Fibroblast of gingiva (primary cell): Measurements from ENCODE around the gene OTX2.

Experiments
- DNase-seq: peaks from one replicate; pipeline ENCODE4 v3.0.0-alpha.2; 2011; ENCODE audit warnings: low read depth

OTX2 gene

GRCh38 chr14:56810147-56810719 is at the start of gene OTX2:
TSS of gene OTX2 (minus strand) at chr14:56810479. CDS start at chr14:56805456, 5,023 bp downstream.
- DNase-seq = no peak

GRCh38 chr14:56858422-56858821 is 48.1 kb upstream of the OTX2 start:
- no peak for DNase-seq

DNA sequence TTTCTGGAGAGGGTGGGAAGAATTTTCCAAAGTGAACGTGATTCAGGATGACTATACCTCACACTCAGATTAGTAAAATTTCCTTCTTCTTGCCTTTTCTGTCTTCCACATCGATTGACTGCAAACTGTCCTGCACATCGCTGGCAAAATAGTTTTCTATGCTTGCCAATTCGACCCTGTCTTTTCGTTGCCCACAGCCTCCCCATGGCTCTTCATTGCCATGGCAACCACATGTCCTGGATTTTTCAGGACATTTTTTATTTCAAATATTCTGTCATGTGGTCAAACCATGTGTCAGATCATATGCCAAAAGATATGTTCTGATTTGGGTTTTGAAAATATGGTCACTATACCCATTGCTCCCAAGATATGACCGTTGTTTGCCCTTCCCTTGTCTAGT is 46.9 kb upstream of the OTX2 start:
- DNase-seq = no peak

DNA sequence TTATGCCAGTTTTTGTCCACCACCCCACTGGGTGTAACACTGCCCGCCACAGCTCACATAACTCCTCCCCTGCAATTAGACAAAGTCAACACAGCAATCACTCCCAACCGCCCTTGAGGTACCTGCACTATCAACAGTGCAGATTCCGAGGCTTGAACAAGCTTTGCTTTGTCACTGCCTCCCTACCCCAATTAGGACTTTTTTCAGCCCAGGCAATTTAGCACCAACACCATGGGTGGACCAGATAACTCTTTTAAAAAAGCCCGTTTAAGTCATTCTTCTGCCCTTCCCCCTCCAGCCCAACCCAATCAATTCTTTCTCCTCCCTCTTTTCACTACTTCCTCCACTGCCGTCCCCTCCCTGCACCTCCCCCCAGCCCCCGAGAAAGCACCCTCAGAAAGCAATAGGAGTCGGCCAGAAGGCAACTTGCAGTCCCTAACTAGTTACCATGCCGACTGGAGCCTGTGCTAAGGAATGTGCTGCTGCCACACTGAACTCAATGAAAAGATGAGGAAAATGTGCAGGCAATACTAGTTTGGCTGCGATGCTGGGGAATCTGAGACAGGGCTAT is 45.7 kb upstream of the OTX2 start:
- no peak for DNase-seq

GRCh38 chr14:56854325-56854724 is 44.0 kb upstream of the OTX2 start:
- no peak for DNase-seq

GRCh38 chr14:56846970-56847930 is 37.0 kb upstream of the OTX2 start:
- no peak for DNase-seq

- DNase-seq = no peak
Observed at GRCh38 chr14:56844406-56845002, 34.2 kb upstream of the OTX2 start.

- no peak for DNase-seq
Observed at GRCh38 chr14:56841611-56842010, 31.3 kb upstream of the OTX2 start.

- no peak for DNase-seq
Observed at GRCh38 chr14:56840221-56840620, 29.9 kb upstream of the OTX2 start.

DNA sequence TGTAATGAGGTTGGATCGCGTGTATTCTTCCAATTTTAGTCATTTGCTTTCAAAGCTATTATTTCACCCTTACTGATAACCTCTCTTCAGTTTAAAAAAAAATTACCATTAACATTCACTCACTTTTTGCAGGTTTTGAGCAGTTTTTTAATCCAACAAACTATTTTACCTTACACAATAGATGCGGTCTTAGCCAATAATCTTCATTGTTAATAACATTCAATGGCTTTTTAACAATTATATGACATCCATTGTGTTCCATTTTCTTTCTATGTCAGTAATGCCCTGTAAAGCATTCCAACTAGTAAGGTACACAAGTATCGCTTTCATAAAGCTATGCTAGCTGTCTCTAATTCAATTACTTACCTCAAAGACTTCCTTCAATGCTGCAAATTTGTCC is 18.9 kb upstream of the OTX2 start:
- DNase-seq = no peak

DNA sequence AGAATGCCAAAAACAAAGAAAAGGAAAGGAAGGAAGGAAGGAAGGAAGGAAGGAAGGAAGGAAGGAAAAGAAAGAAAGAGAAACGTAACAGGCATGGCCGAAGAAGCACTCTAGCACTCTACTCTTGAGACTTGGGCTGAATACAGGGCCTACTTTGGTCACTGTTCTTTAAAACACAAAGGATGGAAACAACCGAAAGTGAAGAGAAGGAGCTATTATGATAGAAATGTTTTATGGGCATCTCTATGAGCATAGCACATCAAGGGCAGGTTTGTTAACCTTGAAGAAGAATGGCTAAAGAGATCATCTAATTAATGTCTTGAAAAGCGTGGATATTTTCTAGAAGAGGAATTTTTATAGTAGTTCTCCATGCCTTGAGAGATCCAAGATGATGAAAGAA is 15.9 kb upstream of the OTX2 start:
- no peak for DNase-seq

DNA sequence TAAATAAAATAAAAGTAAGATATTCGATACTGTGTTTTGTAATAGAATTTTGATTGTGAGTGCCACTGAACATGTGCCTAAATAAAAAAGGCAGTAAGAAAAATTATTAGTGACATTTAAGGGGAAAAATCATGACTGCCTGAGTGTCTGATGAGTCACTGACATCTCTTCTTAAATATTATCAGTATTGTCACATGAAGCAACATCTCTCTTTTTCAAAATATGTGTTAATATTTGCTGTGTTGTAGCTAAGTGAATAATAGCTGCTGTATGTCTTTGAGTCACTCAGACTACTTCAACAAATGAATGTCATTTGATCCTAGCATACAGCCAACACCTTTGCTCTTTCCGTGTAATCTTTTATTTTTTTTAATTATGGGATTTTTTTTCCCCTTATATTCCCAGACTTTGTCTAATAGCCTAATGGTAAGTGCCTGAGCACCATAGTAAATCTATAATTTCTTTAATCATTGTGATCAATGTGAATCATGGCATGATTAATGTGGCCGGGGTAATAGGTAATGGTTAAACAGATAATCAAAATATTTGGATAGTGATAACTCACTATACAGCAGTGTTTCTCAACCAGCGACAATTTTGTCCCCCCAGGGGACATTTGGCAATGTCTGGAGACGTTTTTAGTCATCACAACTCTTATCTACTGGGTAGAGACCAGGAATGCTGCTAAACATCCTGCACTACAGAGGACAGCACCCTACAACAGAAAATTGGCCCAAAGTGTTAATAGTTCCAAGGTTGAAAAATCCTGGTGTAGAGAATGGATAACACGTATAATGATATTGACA is 11.7 kb upstream of the OTX2 start:
- no peak for DNase-seq

DNA sequence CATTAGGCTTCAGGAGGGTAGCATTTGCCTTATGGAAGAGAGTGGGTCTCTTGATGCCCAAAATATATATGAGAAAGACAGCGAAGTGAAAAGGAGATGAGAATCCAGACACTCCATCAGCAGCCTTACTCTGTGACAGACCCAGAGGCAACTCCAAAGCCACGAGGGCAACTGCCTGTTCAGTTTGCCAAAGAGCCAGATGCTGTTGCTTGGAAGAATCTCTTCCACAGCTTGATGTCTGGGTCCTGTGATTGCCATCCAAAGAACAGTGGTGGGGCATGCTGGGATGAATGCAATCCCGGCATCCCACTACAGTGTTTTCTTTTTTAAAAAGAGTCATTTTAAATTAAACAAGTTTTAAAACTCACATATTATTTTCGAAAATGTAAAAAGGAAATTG is 10.9 kb upstream of the OTX2 start:
- no peak for DNase-seq

GRCh38 chr14:56817396-56817921 is 7.2 kb upstream of the OTX2 start:
- DNase-seq = no peak

DNA sequence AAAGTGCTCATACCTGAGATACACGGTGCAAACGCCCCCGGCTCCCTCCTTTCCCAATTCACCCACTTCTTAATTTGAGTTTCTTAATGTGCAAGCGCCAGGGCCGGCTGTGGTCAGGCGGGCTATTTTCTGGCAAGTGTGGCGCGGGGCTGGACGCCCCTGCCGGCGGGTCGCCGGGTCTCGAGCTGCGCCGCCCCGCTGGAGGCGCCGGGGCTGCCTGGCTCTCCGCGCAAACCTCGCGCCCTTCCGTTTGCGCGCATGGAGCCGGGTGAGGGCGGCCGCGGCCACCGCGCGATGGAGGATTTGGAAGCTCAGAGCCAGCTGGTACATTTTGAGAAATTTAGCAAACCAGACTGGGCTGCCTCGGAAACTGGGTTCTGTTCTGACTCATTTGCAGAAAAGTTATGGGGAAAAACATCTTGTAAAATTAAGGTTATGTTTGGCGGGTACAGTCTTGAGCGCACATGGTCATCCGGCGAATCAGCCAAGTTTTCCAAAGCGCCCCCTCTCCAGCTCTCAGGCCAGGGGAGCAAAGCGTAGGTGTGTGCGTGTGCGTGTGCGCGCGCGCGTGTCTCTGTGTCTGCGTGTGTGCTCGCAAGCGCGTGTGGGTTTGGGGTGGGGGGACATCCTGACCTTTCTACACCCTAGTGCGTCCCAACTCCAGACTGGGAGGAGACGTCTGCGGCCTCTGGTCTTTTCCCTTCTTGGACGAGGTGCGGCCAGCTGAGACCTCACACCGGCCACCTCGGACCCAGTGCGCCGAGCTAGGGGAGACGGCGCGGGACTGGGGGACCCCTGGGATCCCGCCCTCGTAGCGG is 6.5 kb upstream of the OTX2 start:
- no peak for DNase-seq

GRCh38 chr14:56815745-56816144 is 5.5 kb upstream of the OTX2 start:
- DNase-seq = no peak

DNA sequence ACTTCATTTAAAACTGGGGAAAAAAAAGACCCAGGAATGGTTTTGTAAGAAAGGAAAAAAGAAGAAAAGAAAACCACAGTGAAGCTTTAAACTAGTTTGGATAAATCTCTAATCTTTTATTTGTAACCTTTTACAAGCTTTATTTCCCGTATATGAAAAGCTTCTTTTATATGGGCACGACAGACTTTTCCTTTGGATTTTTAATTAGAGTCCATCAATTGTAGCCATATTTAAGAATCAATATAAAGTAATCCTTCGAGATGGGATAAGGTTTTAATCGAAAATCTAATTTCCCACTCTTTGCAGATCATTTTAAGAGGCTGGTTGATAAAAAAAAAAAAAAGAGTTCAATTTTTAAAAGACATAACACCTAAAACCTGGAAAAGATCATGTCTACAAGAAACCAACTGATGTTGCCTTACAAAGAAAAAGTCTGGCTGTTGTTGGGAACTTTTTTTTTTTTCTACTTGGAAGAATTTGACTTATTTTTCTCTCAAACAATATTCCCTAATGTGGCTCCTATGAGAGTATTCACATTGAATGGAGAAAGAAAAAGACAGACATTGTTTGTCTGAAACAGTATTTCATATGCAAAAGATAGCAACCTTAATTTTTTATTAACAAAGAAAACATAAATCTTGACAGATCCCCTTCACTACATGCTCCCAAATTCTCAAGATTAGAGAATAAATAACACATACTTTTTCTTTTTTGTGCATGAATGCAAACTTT is 4.9 kb upstream of the OTX2 start:
- DNase-seq = no peak

DNA sequence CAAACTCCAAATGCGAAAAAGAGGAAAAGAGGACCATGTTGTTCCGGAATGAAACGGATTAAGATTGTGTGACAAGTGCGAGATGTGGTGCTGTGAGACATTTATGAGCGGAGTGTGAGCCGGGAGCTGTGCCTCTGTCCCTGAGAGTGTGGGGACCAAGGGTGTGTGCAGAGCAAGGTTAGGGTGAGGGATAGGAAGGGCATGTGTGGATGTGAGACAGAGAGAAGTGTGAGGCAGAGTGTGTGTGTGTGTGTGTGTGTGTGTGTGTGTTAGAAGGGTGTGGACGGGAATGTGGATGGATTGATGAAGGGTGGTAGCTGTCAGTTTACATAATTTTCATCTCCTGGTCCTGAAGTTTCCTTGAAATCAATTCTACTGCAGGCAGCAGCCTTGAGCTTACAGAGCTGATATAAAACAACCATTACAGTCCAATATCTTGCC is 4.3 kb upstream of the OTX2 start:
- no peak for DNase-seq

- DNase-seq = no peak
Observed at GRCh38 chr14:56813143-56813551, 2.9 kb upstream of the OTX2 start.
